GM10266 (cell line): ENCODE measurements around the gene LSR.
"Not testable (repeated sequence)": the region's sequence is repeated elsewhere in the genome, so short reads cannot be mapped to it uniquely, and the experiment has no call there.

Experiments used
- DNase-seq: peaks from one replicate; pipeline ENCODE4 v3.0.0; 2012; ENCODE audit errors: extremely low spot score
- CTCF ChIP-seq: IDR thresholded peaks from 2 replicates; pipeline ENCODE4 v1.5.1; 2012; ENCODE audit warnings: mild to moderate bottlenecking, low read depth; ENCODE audit not compliant: control insufficient read depth, insufficient read depth; ENCODE audit errors: missing control alignments

Gene LSR

GRCh38 chr19:35226748-35227147 lies 22.1 kb upstream of the LSR start:
- TF ChIP-seq CTCF, result no peak
- no peak for DNase-seq

- no peak for TF ChIP-seq CTCF
- DNase-seq, result no peak
Observed at GRCh38 chr19:35228177-35228930, 20.4 kb upstream of the LSR start, which contains the start of gene FAM187B. Gene FAM187B (minus strand): TSS chr19:35228739. CDS start chr19:35228680, 59 bp downstream.

GRCh38 chr19:35229601-35230000 lies 19.2 kb upstream of the LSR start:
- no peak for DNase-seq
- no peak for TF ChIP-seq CTCF

- TF ChIP-seq CTCF, result no peak
- no peak for DNase-seq
Observed at GRCh38 chr19:35231956-35232645, 16.7 kb upstream of the LSR start.

DNA sequence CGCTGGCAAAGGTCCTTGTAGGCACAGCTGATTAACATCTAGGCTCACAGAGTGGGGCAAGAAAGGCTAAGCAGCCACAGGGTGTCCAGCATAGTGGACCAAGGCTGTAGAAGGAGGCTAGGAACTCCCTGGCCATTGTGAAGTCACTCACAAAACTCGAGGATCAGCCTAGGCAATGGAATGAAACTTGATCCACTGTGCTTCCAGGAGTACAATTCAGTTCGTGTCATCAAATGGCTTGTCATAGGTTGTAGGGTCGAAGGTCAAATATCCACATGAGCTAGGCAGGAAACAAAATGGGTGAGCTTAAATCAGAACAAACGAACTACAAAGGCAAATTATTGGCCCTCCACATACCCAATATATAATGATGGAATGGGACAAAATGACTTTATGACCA lies 15.9 kb upstream of the LSR start:
- TF ChIP-seq CTCF, result no peak
- DNase-seq, result no peak

DNA sequence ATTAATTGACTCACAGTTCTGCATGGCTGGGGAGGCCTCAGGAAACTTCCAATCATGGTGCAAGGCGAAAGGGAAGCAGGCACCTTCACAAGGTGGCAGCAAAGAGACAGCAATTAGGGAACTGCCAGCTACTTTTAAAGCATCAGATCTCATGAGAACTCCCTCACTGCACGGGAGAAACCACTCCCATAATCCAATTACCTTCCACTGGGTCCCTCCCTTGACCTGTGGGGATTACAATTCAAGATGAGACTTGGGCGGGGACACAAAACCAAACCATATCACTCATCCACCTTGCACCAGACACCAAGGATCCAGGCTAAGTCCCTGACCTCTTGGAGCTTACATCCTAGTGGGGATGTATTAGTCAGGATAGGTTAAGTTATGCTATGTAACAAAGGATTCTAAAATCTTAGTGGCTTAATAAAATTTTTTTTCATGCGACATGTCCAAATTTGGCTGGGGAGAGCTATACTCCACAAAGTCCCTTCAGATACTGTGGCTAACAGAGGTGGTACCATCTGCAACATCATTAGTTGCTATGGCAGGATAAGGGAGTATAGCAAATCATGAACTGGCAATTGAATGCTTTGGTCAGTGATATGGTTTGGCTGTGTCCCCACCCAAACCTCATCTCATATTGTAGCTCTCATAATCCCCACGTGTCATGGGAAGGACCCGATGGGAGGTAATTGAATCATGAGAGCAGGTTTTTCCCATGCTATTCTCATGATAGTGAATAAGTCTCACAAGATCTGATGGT lies 12.0 kb upstream of the LSR start:
- peak; percentile 40 for TF ChIP-seq CTCF
- DNase-seq, result no peak

DNA sequence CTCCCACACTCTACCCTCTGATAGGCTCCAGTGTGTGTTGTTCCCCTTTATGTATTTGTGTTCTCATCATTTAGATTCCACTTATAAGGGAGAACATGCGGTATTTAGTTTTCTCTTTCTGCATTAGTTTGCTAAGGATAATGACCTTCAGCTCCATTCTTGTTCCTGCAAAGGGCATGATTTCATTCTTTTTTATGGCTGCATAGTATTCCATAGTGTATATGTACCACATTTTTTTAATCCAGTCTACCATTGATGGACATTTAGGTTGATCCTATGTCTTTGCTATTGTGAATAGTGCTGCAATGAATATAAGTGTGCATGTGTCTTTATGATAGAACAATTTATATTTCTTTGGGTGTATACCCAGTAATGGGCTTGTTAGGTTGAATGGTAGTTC lies 9.2 kb upstream of the LSR start:
- not testable (repeated sequence) for DNase-seq
